Vagina (tissue), 2 donors: ENCODE data around the gene VAV3.

Experiments
- POLR2A ChIP-seq, 2 donors: fragments of 450-650 bp; IDR thresholded peaks; one replicate each; pipeline ENCODE4 v1.6.1; 2017; ENCODE audit warnings: antibody characterized with exemption in 2 of 2, mild to moderate bottlenecking in 2 of 2, moderate library complexity in 2 of 2
- POLR2AphosphoS5 ChIP-seq, 2 donors: sonication (generic); formaldehyde crosslinking; IDR thresholded peaks; one replicate each; pipeline ENCODE4 v1.9.0; 2017; ENCODE audit warnings: antibody characterized with exemption in 2 of 2, mild to moderate bottlenecking in 2 of 2, low read depth in 1 of 2; ENCODE audit not compliant: insufficient read depth in 1 of 2
- TF ChIP-seq, protein P1 (sequence below), 3 experiments: fragments of 450-650 bp in 2 of 3; fragments of 200-600 bp in 1 of 3; sonication (generic) in 1 of 3; IDR thresholded peaks; one replicate each; pipeline ENCODE4 v1.5.1; 2017 to 2019; ENCODE audit warnings: antibody characterized with exemption in 3 of 3, mild to moderate bottlenecking in 2 of 3, moderate library complexity in 2 of 3

DNA sequence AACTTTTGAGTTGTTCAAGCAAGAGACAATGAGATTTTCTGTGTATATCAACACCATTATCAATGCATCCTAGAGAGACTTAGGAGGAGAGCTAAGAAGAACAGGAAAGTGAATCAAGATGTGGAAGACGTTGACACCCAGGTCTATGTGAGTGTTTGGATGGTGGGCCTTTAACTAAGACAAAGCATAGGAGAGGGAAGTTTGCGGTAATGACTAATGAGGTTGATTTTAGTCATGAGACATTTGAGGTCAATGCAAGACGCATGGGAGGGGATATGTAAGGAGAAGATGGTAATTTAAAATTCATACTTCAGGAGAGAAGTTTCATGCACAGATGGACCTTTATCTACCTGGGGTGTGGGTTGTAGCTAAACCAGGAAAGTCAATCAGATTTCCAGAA is 269.6 kb downstream of the VAV3 start:
- TF ChIP-seq, protein P1, sequence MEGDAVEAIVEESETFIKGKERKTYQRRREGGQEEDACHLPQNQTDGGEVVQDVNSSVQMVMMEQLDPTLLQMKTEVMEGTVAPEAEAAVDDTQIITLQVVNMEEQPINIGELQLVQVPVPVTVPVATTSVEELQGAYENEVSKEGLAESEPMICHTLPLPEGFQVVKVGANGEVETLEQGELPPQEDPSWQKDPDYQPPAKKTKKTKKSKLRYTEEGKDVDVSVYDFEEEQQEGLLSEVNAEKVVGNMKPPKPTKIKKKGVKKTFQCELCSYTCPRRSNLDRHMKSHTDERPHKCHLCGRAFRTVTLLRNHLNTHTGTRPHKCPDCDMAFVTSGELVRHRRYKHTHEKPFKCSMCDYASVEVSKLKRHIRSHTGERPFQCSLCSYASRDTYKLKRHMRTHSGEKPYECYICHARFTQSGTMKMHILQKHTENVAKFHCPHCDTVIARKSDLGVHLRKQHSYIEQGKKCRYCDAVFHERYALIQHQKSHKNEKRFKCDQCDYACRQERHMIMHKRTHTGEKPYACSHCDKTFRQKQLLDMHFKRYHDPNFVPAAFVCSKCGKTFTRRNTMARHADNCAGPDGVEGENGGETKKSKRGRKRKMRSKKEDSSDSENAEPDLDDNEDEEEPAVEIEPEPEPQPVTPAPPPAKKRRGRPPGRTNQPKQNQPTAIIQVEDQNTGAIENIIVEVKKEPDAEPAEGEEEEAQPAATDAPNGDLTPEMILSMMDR (IDR thresholded peaks at IDR 0.05), result no peak
- no peak for TF ChIP-seq POLR2A (IDR thresholded peaks at IDR 0.05)
- TF ChIP-seq POLR2AphosphoS5 (IDR thresholded peaks at IDR 0.05; ENCODE audit: insufficient read depth in 1 of 2, low read depth in 1 of 2), result no peak
